VCaP (cell line): ENCODE results near the gene TEX13C.

ENCODE experiments used
- H3K27ac ChIP-seq: fragments of 450-650 bp; 2 replicates; pipeline ENCODE4 v1.5.1; 2017
- CTCF ChIP-seq: fragments of 450-650 bp; conservative IDR thresholded peaks from 2 replicates; pipeline ENCODE4 v1.5.1; 2017; ENCODE audit warnings: mild to moderate bottlenecking, moderate library complexity

Gene TEX13C

GRCh38 chrX:125333583-125333982 lies 13.9 kb downstream of the TEX13C start:
- no peak for TF ChIP-seq CTCF
- no peak overlapping the region for H3K27ac ChIP-seq

GRCh38 chrX:125340490-125340889 lies 20.8 kb downstream of the TEX13C start:
- H3K27ac ChIP-seq = no peak overlapping the region
- TF ChIP-seq CTCF = no peak

- no peak for TF ChIP-seq CTCF
- H3K27ac ChIP-seq = no peak overlapping the region
Measured at GRCh38 chrX:125374169-125374568, 54.5 kb downstream of the TEX13C start.
